Glomerular visceral epithelial cell (primary cell): ENCODE results near the gene FOSL1.

Source experiments
- DNase-seq: peaks from one replicate; pipeline ENCODE4 v3.0.0-alpha.2; 2016; ENCODE audit errors: extremely low spot score

FOSL1 gene

DNA sequence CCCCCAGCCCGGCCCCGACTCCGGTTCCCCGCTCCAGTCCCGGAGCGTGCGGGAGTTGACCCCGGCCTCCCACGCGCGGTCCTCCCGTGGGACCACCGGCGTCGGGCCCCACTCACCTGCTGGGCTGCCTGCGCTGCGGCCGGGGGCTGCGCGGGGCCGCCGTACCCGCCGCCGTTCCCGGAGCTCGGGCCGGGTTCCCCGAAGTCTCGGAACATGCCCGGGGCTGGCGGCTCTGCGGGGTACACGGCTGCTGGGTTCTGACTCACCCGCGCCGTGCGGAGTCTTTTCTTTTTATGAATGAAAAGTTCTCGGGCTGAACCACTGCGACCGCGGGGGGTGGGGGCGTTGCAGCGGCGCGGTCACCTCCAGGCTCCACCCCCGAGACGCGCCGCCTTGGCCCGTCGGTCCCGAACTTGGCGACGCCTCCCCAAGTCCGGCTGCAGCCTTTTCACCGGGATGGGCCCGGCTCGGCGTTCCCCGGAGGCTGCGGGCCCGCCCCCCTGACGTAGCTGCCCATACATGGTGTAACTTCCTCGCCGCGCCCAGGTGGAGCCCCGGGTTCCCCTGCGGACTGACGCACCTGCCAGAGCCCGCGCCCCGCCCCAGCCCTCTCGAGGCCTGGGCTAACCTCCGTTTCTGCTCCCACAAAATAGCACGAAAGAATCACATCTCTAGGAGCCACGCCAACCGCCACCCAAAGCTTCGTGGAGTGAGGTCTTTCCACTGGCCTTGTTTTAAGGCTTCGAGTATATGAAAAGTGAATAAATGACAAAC is at the start of gene FOSL1:
FOSL1 (minus strand) TSS at position 264 of the 774 bp plus-strand sequence; CDS start at position 215, 49 bp downstream.
- peak; percentile 97 for DNase-seq

DNA sequence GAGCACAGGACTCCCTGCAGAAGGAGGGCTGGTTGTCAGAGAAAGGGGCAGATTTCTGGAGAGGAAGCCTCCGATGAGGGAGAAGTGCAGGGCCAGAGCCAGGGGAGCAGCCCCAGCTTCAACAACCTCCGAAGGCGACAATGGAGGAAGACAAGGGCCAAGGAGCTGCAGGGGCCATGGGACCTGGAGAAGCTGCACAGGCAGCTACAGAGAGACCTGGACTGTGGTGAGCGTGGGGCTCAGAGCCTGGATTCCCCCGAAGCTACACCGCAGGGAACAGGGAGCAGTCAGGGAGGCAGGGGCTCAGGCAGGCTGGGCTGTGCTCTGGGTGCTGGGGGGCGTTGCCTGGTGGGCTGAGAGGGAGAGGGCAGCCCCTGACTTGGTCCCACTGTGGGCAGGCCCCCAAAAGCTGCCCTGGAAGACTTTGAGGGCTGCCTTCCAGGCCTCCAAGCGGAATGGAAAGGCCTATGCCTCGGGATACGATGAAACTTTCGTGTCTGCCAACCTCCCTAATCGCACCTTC is 47.5 kb upstream of the FOSL1 start:
- no peak for DNase-seq

DNA sequence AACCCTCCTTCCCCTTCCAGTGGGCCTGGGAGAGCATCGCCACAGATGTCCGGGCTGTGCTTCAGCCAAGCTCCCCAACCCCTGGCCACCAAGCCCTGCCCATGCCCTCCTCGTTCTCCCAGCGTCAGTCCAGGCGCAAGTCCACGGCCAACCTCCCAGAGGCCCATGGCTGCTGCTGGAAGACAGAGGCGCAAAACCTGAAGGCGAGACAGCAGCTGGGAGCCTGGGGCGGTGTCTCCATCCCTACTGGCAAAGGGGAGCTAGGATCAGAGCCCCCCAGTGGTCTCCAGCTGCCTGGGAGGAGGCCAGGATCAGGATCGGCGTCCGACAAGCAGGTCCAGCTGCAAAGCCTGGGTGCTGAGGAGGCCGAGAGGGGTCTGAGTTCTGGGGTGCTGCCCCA is 46.9 kb upstream of the FOSL1 start:
- no peak for DNase-seq

DNA sequence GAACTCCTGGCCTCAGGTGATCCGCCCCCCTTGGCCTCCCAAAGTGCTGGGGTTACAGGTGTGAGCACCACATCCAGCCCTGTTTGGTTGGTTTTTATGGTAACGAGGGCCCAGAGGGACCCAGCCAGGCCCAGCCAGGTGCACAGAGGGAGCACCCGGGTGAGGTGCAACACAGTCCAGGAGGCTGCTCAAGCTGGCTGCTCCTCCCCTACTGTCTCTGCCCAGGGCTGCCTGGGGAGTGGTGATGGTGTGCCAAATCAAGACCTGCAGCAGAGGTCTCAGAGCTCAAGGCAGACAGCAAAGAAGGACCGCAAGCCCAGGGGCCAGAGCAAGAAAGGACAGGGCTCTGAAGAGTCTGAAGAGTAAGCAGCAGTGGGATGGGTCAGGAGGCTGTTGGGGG is 46.5 kb upstream of the FOSL1 start:
- no peak for DNase-seq

DNA sequence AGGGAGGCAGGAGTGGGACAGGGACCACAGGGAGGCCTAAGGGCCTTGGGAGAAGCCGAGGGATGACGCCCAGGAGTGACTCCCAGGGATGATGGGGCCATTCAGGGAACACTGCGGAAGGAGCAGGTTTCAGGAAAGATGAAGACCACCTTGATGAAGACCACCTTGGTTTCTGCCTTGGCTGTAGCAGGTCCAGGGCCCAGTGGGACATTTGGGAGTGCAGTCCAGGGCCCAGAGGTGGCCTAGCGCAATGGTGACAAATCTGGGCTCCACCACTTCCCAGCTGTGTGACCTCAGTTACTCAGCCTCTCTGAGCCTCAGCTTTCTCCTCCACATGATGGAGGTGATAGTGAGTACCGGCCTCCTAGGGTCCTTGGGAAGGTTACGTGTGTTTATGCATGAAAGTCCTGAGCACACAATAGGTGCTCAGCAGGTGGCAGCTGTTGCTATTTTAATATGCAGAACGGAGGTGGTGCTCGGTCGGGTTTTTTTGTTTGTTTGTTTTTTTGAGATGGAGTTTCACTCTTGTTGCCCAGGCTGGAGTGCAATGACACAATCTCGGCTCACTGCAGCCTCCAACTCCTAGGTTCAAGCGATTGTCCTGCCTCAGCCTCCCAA is 45.9 kb upstream of the FOSL1 start:
- no peak for DNase-seq

DNA sequence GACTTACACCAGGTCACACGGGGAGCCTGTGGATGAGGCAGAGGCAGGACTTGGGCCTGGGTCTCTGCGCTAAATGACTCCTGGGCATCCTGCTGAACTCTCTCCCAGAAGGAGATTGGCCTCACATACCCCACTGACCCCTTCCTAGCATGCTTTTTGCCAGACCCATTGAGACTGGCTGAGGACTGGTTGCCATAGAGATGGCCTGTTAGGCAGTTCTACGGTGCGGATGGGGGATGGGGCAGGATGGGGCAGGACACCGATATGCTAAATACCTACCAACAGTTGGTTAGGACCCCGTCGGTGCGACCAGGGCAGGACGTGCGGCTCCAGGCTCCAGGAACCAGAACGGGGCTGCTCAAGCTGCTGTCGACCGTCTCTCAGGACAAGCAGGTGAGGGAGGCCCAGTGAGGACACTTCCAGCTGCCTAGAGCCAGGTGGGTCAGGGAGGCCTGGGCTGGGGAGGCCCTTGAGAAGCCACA is 45.3 kb upstream of the FOSL1 start, which contains the start of gene TSGA10IP:
TSGA10IP (plus strand) TSS at position 51 of the 482 bp plus-strand sequence; CDS start at position 247, 196 bp downstream.
- no peak for DNase-seq

DNA sequence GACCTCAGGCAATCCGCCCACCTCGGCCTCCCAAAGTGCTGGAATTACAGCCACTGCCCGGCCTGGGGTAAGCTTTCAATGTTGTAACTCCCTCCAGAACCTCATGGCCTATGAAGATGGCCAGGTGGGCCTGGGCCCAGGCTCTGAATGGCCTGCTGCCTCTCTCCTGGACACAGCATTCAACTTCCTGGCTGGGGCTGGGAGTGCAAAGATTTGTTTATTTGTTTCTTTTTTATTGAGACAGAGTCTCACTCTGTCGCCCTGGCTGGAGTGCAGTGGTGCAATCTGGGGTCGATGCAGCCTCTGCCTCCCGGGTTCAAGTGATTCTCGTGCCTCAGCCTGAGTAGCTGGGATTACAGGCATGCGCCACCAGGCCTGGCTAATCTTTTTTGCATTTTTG is 44.6 kb upstream of the FOSL1 start:
- no peak for DNase-seq

DNA sequence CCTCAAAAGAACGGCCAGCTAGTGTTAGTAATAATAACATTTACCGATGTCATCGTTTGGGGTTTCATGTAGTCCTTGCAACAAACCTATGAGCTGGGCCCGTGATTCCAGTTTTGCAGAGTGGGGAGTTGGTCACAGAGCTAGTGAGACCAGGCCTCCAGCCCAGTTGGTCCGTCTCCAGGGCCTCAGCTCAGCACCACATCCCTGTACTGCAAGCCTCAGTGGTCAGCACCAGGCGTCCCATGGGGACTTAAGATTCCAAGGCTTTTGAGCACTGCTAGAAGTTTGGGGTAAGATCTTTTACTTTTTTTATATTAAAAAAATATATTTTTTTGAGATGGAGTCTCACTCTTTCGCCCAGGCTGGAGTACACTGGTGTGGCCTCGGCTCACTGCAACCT is 44.0 kb upstream of the FOSL1 start:
- DNase-seq: no peak

DNA sequence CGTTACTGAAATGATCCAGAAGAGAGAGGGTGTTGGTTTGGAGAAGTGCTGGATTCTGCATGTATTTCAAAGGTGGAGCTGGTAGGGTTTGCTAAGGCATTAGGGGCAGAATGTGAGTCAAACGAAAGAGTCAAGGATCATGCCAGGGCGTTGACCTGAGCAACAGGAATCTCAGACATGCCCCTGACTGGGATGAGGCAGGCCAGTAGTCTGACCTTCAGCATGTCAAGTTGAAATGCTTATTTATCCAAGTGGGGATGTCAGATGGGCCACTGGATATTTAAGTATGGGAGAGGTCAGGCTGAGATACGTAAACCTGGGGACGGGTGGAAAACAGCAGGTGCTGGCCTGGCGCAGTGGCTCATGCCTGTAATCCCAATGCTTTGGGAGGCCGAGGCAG is 42.3 kb upstream of the FOSL1 start:
- no peak for DNase-seq

DNA sequence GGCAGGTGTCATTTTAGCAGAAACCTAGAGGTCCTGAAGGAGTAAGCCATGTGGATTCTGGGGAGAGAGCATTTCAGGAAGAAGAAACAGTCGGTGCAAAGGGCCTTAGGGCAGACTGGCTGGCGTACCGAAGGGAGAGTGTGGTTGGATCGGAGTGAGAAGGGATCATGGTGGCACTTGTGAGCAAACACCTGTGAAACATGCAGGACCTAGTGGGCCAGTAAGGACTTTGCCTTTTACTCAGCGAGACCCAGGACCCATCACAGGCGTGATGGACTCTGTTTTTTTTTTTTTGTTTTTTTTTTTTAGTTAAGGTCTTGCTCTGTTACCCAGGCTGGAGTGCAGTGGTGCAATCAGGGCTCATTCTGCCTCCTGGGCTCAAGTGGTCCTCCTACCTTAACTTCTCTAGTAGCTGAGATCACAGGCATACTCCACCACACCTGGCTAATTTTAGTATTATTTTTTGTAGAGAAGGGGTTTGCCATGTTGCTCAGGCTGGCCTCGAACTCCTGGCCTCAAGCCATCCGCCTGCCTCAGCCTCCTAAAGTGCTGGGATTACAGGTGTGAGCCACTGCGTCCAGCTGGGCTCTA is 41.6 kb upstream of the FOSL1 start:
- DNase-seq: no peak

DNA sequence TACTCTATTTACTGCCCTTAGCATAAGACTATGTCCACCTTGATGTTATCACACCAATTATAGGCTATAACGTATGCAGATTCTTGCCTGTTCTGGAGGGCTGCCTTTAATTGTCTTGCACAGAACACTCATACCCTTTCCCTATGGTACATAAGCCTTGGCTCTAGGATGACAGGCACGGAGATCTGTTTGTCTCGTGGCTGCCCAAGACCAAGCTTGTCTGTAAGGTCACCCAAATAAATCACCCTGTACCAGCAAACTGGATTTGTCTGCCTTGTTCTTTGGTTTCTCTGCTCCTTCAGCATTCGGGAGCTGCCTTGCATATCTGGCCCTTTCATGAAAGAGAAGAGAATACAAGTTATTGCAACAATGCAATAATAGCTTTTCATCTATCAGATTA is 37.6 kb upstream of the FOSL1 start:
- DNase-seq: no peak

DNA sequence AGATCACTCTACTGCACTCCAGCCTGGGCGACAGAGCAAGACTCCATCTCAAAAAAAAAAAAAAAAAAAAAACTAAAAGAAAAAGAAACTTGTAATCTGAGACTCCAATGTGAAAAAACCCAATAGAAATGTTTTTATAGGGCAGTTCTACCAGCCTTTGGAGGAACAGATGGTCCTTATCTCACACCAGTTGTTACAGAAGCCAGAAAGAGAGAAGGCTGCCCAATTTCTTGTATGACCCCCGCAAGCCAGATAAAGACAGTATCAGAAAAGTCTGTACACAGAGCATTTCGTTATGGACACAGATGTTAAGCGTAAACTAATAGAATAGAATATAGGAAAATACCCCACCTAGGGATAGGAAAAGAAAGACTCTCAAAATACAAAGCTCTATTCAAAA is 33.8 kb upstream of the FOSL1 start:
- DNase-seq: no peak

DNA sequence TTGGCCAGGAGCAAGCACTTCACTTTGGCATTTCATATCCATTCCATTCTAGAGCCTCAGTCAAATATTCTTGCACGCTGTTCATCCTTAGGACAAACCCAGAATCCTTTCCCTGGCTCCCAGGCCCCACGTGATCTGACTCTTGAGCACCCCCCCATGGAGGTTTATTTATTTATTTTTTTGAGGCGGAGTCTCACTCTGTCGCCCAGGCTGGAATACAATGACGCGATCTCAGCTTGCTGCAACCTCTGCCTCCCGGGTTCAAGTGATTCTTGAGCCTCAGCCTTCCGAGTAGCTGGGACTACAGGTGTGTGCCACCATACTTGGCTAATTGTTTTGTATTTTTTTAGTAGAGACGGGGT is 32.4 kb upstream of the FOSL1 start:
- no peak for DNase-seq

DNA sequence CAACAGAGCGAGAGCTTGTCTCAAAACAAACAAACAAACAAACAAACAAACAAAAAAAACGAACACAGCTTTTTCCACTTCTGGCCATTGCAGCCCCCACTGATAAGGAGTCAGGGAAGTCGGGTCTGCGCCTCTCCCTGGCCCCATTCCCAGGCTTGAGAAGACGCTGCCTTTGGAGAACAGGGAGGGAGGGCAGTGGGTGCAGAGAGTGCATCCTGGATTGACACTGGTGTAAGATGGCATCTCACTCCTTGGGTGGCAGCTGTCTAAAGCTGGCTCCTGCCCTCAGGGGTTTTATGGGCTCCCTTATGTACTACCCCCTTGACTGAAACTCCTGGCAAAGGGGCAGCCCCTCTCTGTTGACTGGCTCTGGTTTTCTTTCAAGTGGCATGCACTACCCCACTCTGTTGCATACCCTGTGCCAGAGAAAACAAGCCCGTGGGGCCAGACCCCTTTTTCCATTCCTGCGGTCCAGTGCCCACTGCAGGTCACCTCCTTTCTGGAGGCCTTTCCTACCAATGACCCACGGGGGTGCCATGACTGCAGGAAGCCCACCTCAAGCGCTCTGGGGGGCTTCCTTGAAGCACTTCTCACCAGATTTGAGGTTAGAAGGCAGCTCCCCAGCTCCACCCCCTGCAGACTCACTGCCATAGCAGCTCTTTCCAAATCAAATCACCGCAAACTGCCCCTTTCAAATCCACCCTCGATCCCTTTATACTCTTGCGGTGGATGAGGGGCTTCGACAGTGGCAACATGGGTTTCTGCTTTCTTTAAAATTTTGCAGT is 31.8 kb upstream of the FOSL1 start:
- no peak for DNase-seq

DNA sequence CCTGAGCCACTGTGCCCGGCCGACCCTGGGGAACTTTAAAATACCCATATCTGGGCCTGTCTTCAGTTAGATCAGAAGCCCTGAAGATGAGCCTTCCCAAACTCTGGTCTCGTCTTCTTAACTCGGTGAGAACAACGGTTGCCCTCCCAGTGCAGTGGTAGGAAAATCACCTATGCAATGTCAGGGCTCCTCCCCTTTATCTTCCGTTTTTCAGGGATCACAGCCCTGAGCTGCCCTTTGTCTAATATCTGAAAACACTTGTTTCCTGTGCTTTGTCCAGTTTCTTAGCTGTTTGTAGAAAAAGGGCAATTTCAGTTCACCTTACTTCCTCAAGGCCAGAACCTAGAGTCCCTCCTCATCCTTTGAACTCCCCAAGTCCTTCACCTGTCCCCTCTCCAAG is 28.5 kb upstream of the FOSL1 start:
- DNase-seq: no peak

DNA sequence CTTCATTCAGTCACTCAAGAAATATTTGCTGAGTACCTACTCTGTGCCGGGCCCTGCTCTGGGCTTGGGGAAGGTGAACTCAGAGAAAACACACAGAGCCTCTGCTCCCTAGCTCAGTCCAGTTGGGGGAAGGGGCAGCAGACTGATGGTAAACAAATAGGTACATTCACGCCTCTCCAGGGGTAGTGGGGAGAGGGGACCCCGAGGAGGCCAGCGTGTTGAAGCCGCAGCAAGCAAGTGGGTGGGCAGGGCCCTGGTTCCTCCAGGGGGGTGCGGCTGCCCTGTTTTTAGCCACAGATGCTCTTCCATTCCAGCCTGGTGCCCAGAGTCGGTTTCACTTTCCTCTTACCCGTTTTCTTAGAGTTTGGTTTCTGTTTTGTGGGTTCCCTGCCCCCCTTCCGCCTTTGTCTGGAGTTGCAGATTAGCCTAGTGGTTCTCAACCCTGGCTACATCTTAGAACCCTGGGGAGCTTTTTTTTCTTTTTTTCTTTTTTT is 27.8 kb upstream of the FOSL1 start:
- DNase-seq: no peak

DNA sequence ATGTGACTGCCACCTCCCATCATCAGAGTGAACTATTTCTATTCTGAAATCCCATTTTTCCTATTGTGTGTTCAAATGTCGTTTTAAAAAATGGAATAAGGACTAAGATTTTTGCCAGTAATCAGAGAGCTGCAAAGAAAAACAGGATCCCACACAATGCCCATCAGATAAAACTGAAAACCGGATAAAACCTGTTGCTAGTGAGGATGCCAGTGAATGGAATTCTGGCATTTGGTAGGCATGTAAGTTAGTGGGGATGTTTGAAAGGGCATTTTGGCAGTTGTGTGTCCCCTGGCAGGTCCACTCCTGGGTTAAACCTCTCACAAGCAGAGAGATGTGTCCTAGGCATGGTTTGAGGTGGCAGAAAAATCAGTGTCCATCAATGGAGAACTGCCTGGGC is 25.2 kb upstream of the FOSL1 start:
- no peak for DNase-seq

DNA sequence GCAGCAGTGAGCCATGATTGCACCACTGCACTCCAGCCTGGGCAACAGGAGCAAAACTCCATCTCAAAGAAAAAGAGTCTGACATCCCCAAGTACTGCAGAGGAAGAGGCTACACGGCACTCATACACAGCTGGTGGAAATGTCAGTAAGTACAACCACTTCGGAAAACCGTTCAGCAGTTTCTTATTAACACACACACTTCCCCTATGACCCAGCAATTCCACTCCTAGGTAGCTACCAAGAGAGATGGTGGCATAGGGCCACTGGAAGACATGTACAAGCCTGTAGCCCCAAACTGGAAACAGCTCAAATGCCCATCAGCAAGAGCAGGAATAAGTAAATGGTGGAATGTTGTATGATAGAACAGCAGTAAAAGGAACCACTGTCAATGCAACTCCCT is 22.4 kb upstream of the FOSL1 start:
- DNase-seq: no peak

DNA sequence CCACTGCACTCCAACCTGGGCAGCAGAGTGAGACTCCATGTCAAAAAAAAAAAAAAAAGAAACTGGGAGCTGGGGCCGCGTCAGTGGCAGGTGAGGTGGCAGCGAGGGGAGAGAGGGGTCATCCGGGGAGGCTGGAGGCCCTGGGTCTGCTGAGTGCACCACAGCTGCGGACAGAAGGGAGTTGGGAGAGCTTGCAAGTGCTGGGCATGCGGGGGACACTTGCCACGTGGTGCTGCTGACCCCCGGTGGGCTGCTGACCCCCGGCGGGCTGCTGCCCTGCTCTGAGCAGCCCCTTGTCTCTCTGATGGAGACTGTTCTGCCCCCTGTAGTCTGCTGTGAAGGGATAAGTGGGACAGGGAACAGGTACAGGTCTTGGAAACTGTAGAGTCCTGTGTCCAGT is 21.7 kb upstream of the FOSL1 start:
- DNase-seq: no peak

DNA sequence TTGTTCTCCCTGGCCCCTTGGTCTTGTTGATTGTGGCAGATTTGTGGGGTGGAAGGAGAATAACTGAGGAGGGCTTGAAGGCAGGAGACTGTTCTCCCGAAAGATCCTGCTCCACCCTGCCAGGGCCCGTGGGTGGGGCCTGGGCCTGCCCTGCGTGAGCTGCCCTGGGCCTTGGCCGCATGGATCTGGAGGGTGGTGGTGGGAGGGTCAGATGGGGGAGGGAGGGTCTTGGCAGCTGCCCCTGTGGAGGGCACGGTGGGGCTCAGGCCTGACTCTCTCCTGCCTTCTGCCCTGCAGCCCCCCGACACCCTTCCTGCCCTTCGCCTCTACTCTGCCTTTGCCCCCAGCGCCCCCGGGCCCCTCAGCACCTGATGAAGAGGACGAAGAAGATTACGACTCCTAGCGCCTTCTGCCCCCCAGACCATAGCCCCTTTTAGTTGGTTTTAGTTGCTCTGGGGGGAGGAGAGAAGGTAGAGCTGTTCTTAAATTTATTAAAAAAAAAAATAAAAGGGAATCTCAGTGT is 20.9 kb upstream of the FOSL1 start:
- no peak for DNase-seq

DNA sequence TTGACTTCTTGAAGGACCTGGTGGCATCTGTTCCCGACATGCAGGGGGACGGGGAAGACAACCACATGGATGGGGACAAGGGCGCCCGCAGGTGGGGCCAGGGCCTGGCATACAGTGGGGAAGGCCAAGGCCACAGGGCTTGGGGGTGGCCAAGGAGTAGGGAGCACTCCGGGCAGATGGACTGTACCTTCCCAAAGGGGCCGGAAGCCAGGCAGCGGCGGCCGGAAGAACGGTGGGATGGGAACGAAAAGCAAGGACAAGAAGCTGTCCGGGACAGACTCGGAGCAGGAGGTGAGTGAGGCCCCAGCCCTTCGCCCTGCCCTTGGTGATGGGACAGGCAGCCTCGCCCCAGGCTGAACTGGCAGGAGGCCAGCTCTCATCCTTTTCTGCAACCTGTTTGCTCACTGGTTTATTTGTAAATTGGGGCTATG is 20.2 kb upstream of the FOSL1 start:
- no peak for DNase-seq
